SK-N-SH treated with all-trans-retinoic acid at 6 μM for 48 hours (cell line): ENCODE results near the gene IGHMBP2.

Experiments used
- ARNTL ChIP-seq: fragments of 450-650 bp; formaldehyde crosslinking; IDR thresholded peaks from 2 replicates; pipeline ENCODE4 v1.5.0; 2020; ENCODE audit warnings: low read depth, mild to moderate bottlenecking, moderate library complexity, borderline replicate concordance
- CSDC2 ChIP-seq: fragments of 250-450 bp; sonication (Bioruptor Pico); IDR thresholded peaks from 2 replicates; pipeline ENCODE4 v1.5.0; 2020; ENCODE audit warnings: mild to moderate bottlenecking, moderate library complexity
- GLIS3 ChIP-seq: fragments of 250-450 bp; sonication (Bioruptor Pico); IDR thresholded peaks from 2 replicates; pipeline ENCODE4 v1.5.0; 2020; ENCODE audit warnings: mild to moderate bottlenecking, moderate library complexity
- OSR1 ChIP-seq: fragments of 250-450 bp; sonication (Bioruptor Pico); IDR thresholded peaks from 2 replicates; pipeline ENCODE4 v1.8.0; 2022; ENCODE audit warnings: moderate library complexity, mild to moderate bottlenecking, inconsistent platforms
- PPARA ChIP-seq: fragments of 250-450 bp; sonication (Bioruptor Pico); IDR thresholded peaks from 2 replicates; pipeline ENCODE4 v1.5.0; 2020; ENCODE audit warnings: mild to moderate bottlenecking, borderline replicate concordance
- RARB ChIP-seq: fragments of 250-450 bp; sonication (Bioruptor Pico); IDR thresholded peaks from 2 replicates; pipeline ENCODE4 v1.8.0; 2021; ENCODE audit warnings: mild to moderate bottlenecking, moderate library complexity
- SNAI2 ChIP-seq: fragments of 250-450 bp; sonication (Bioruptor Pico); IDR thresholded peaks from 2 replicates; pipeline ENCODE4 v1.5.0; 2020; ENCODE audit warnings: mild to moderate bottlenecking, moderate library complexity
- ZC3H10 ChIP-seq: fragments of 250-450 bp; sonication (Bioruptor Pico); IDR thresholded peaks from 2 replicates; pipeline ENCODE4 v1.5.1; 2021; ENCODE audit warnings: mild to moderate bottlenecking, moderate library complexity
- ZFP30 ChIP-seq: fragments of 450-650 bp; formaldehyde crosslinking; IDR thresholded peaks from 2 replicates; pipeline ENCODE4 v1.5.0; 2022; ENCODE audit warnings: mild to moderate bottlenecking, moderate library complexity
- ZNF565 ChIP-seq: fragments of 450-650 bp; formaldehyde crosslinking; conservative IDR thresholded peaks from 2 replicates; pipeline ENCODE4 v1.5.0; 2020; ENCODE audit warnings: low read depth, mild to moderate bottlenecking, moderate library complexity
- ZNF70 ChIP-seq: fragments of 450-650 bp; formaldehyde crosslinking; IDR thresholded peaks from 2 replicates; pipeline ENCODE4 v1.5.0; 2020; ENCODE audit warnings: mild to moderate bottlenecking, moderate library complexity
- TF ChIP-seq, protein P1 (sequence below): fragments of 250-450 bp; sonication (Bioruptor Pico); IDR thresholded peaks from 2 replicates; pipeline ENCODE4 v1.5.1; 2020; ENCODE audit warnings: low read depth, mild to moderate bottlenecking, moderate library complexity
- TF ChIP-seq, protein P2 (sequence below): fragments of 250-450 bp; sonication (Bioruptor Pico); IDR thresholded peaks from 2 replicates; pipeline ENCODE4 v1.5.0; 2020; ENCODE audit warnings: mild to moderate bottlenecking, moderate library complexity

- no peak for TF ChIP-seq ZFP30
- TF ChIP-seq GLIS3 (CRISPR knock-in tag) = no peak
- no peak for TF ChIP-seq ARNTL
- TF ChIP-seq ZNF70 (CRISPR knock-in tag) = no peak
- TF ChIP-seq SNAI2 = no peak
- TF ChIP-seq, protein P1, sequence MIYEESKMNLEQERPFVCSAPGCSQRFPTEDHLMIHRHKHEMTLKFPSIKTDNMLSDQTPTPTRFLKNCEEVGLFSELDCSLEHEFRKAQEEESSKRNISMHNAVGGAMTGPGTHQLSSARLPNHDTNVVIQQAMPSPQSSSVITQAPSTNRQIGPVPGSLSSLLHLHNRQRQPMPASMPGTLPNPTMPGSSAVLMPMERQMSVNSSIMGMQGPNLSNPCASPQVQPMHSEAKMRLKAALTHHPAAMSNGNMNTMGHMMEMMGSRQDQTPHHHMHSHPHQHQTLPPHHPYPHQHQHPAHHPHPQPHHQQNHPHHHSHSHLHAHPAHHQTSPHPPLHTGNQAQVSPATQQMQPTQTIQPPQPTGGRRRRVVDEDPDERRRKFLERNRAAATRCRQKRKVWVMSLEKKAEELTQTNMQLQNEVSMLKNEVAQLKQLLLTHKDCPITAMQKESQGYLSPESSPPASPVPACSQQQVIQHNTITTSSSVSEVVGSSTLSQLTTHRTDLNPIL (CRISPR knock-in tag) = no peak
- TF ChIP-seq, protein P2, sequence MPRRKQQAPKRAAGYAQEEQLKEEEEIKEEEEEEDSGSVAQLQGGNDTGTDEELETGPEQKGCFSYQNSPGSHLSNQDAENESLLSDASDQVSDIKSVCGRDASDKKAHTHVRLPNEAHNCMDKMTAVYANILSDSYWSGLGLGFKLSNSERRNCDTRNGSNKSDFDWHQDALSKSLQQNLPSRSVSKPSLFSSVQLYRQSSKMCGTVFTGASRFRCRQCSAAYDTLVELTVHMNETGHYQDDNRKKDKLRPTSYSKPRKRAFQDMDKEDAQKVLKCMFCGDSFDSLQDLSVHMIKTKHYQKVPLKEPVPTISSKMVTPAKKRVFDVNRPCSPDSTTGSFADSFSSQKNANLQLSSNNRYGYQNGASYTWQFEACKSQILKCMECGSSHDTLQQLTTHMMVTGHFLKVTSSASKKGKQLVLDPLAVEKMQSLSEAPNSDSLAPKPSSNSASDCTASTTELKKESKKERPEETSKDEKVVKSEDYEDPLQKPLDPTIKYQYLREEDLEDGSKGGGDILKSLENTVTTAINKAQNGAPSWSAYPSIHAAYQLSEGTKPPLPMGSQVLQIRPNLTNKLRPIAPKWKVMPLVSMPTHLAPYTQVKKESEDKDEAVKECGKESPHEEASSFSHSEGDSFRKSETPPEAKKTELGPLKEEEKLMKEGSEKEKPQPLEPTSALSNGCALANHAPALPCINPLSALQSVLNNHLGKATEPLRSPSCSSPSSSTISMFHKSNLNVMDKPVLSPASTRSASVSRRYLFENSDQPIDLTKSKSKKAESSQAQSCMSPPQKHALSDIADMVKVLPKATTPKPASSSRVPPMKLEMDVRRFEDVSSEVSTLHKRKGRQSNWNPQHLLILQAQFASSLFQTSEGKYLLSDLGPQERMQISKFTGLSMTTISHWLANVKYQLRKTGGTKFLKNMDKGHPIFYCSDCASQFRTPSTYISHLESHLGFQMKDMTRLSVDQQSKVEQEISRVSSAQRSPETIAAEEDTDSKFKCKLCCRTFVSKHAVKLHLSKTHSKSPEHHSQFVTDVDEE (CRISPR knock-in tag) = no peak
- TF ChIP-seq RARB (CRISPR knock-in tag) = no peak
- TF ChIP-seq OSR1 (CRISPR knock-in tag) = no peak
- TF ChIP-seq CSDC2 (CRISPR knock-in tag) = no peak
- no peak for TF ChIP-seq ZC3H10 (CRISPR knock-in tag)
- TF ChIP-seq ZNF565 (CRISPR knock-in tag) = no peak
- no peak for TF ChIP-seq PPARA (CRISPR knock-in tag)
Observed at GRCh38 chr11:68865241-68865640, 38.5 kb upstream of the IGHMBP2 start.
